ENCODE results near the gene CCNB2.

DNA sequence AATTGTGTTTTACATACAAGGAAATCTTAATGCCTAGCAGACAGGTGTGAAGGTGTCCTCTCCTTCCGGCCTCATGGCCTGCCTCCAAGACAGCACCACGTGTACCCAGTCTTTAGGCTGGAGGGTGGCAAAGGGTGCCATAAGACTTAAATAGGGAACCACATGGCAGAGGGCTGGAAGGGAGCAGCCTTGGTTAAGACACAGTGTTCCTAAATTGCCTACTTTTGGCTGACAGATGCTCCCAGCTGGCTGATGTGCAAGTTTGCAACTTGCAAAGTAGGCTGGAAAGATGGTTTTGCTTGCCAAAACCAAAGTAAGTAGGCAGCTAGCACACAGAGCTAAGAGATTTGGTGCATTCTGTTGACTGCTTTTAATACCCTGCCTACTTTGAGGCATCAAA lies 45.2 kb downstream of the CCNB2 start:
- TF ChIP-seq CTCF (conservative IDR thresholded peaks at IDR 0.05 in 1 of 2, IDR thresholded peaks at IDR 0.05 in 1 of 2; ENCODE audit: low read depth in 1 of 2, low read length in 2 of 2), result no peak
- TF ChIP-seq EZH2 (IDR thresholded peaks at IDR 0.05; ENCODE audit: low read length, missing control alignments), result no peak
